ENCODE measurements around the gene GRM6.

GRCh38 chr5:178997191-178997590, 2.1 kb upstream of the GRM6 start:
- TF ChIP-seq CTCF (conservative IDR thresholded peaks at IDR 0.05) (no peak), ZFX (IDR thresholded peaks at IDR 0.05) (no peak)

Data from C4-2B (cell line).